Stimulated activated CD8-positive, alpha-beta memory T cell treated with anti-CD3 and anti-CD28 coated beads, Interleukin-15, amount 100 ng/mL, for 1 hour (primary cell): Measurements from ENCODE around the gene LRRC30.
"Not testable (repeated sequence)": the region's sequence is repeated elsewhere in the genome, so short reads cannot be mapped to it uniquely, and the experiment has no call there.

Source experiments
- DNase-seq: peaks from one replicate; pipeline ENCODE4 v3.0.0-alpha.2; 2020; ENCODE audit warnings: low read depth

LRRC30 gene

GRCh38 chr18:7230626-7231349, at the start of gene LRRC30:
TSS of gene LRRC30 (plus strand) at chr18:7231089. CDS start at chr18:7231139, 50 bp downstream.
- no peak for DNase-seq

- DNase-seq, result no peak
Measured at GRCh38 chr18:7185701-7186100, 45.2 kb upstream of the LRRC30 start.

- DNase-seq, result no peak
Measured at GRCh38 chr18:7190547-7191156, 40.2 kb upstream of the LRRC30 start.

- no peak for DNase-seq
Measured at GRCh38 chr18:7191736-7192135, 39.2 kb upstream of the LRRC30 start.

- no peak for DNase-seq
Measured at GRCh38 chr18:7195266-7195665, 35.6 kb upstream of the LRRC30 start.

GRCh38 chr18:7196421-7196820, 34.5 kb upstream of the LRRC30 start:
- DNase-seq, result no peak

- DNase-seq, result no peak
Measured at GRCh38 chr18:7197854-7198253, 33.0 kb upstream of the LRRC30 start.

- DNase-seq, result no peak
Measured at GRCh38 chr18:7198326-7198725, 32.6 kb upstream of the LRRC30 start.

- DNase-seq, result no peak
Measured at GRCh38 chr18:7201096-7201495, 29.8 kb upstream of the LRRC30 start.

- no peak for DNase-seq
Measured at GRCh38 chr18:7202169-7202568, 28.7 kb upstream of the LRRC30 start.

GRCh38 chr18:7203601-7204000, 27.3 kb upstream of the LRRC30 start:
- DNase-seq, result not testable (repeated sequence)

- no peak for DNase-seq
Measured at GRCh38 chr18:7205346-7205745, 25.5 kb upstream of the LRRC30 start.

- no peak for DNase-seq
Measured at GRCh38 chr18:7206217-7206616, 24.7 kb upstream of the LRRC30 start.

GRCh38 chr18:7207366-7207915, 23.4 kb upstream of the LRRC30 start:
- no peak for DNase-seq

- DNase-seq, result no peak
Measured at GRCh38 chr18:7221424-7222155, 9.3 kb upstream of the LRRC30 start.

GRCh38 chr18:7224198-7224597, 6.7 kb upstream of the LRRC30 start:
- DNase-seq, result no peak

- DNase-seq, result no peak
Measured at GRCh38 chr18:7232218-7232617, 1.3 kb downstream of the LRRC30 start.

- DNase-seq, result no peak
Measured at GRCh38 chr18:7233134-7233810, 2.4 kb downstream of the LRRC30 start.

- DNase-seq, result no peak
Measured at GRCh38 chr18:7234091-7234490, 3.2 kb downstream of the LRRC30 start.

GRCh38 chr18:7234956-7235355, 4.1 kb downstream of the LRRC30 start:
- DNase-seq, result no peak

GRCh38 chr18:7236072-7236471, 5.2 kb downstream of the LRRC30 start:
- no peak for DNase-seq

GRCh38 chr18:7236933-7237332, 6.0 kb downstream of the LRRC30 start:
- DNase-seq, result no peak
